ENCODE data around the gene MMD2.

GRCh38 chr7:4999369-4999950 lies 40.5 kb upstream of the MMD2 start:
- TF ChIP-seq CTCF (conservative IDR thresholded peaks at IDR 0.05; ENCODE audit: low read depth in 2 of 2) (no peak), EZH2 (IDR thresholded peaks at IDR 0.05; ENCODE audit: low read depth, unreplicated experiment) (no peak), JUNB (IDR thresholded peaks at IDR 0.05; ENCODE audit: unreplicated experiment) (no peak), CREB1 (CRISPR knock-in tag; IDR thresholded peaks at IDR 0.05; ENCODE audit: low read depth) (no peak), EZH2phosphoT487 (IDR thresholded peaks at IDR 0.05; ENCODE audit: unreplicated experiment) (no peak)

Data from GM23338 (cell line).